Aorta (tissue), 5 donors: ENCODE measurements around the gene KRTAP27-1. TPM values are rescaled to one million over a fixed set of nuclear protein-coding genes. Genes with fewer than 3 reads are reported as not detected.

Experiments
- ATAC-seq: fragments of 200-7000 bp; cut with Tn5 transposase; one replicate; pipeline ENCODE4 v1.9.1; 2022; ENCODE audit warnings: moderate library complexity; ENCODE audit not compliant: low FRiP score
- DNase-seq, 2 donors: peaks; one replicate each; pipeline ENCODE4 v3.0.0-alpha.2; 2020
- H3K27ac ChIP-seq, 2 donors: one replicate each; pipeline ENCODE4 v1.5.1; 2013; ENCODE audit warnings: low read length in 2 of 2, mild to moderate bottlenecking in 2 of 2, moderate library complexity in 2 of 2, control low read depth in 1 of 2, inconsistent platforms in 1 of 2, low read depth in 1 of 2
- H3K27me3 ChIP-seq, 2 donors: one replicate each; pipeline ENCODE4 v1.6.1; 2013; ENCODE audit warnings: control low read depth in 1 of 2, low read length in 1 of 2, mild to moderate bottlenecking in 1 of 2, moderate library complexity in 1 of 2; ENCODE audit not compliant: insufficient read depth in 2 of 2, control insufficient read depth in 1 of 2
- H3K36me3 ChIP-seq, 2 donors: one replicate each; pipeline ENCODE4 v1.6.1; 2013; ENCODE audit warnings: control low read depth in 1 of 2, low read length in 1 of 2, mild to moderate bottlenecking in 1 of 2; ENCODE audit not compliant: insufficient read depth in 2 of 2, control insufficient read depth in 1 of 2
- H3K4me1 ChIP-seq, 2 donors: one replicate each; pipeline ENCODE4 v1.6.1; 2013; ENCODE audit warnings: low read length in 2 of 2, control low read depth in 1 of 2, mild to moderate bottlenecking in 1 of 2, moderate library complexity in 1 of 2; ENCODE audit not compliant: insufficient read depth in 2 of 2, control insufficient read depth in 1 of 2
- H3K4me3 ChIP-seq, 2 donors: one replicate each; pipeline ENCODE4 v1.5.1; 2013; ENCODE audit warnings: low read length in 2 of 2, control low read depth in 1 of 2, mild to moderate bottlenecking in 1 of 2
- H3K9me3 ChIP-seq: one replicate; pipeline ENCODE4 v1.6.1; 2013; ENCODE audit warnings: mild to moderate bottlenecking, low read length; ENCODE audit not compliant: control insufficient read depth
- WGBS, 2 donors: extraction: QIAGEN DNeasy Blood & Tissue Kit; methylation state at CpG; one replicate each; pipeline ENCODE4 v1.1.7; 2013; 5-methylcytosine and 5-hydroxymethylcytosine counted together
- intact Hi-C, 2 donors: fragments of 100-400 bp; cut with DNase I; formaldehyde crosslinking; loops; one replicate each; pipeline versions ENCODE4 v1.14.2 to v1.15.0; 2022
- polyA plus RNA-seq, 2 donors: library from polyadenylated mRNA; stranded (reverse); fragments of 200-250 nt; gene quantifications; one replicate each; pipeline ENCODE4 v1.2.3, GENCODE V29; 2013
- total RNA-seq, 2 donors: library from RNA; stranded (reverse); fragmentation: NEBNext Ultra II Directional; extraction: Animal tissue kit (Norgen Biotek cat#: 25700); gene quantifications; one replicate each; pipeline ENCODE4 v1.2.1, GENCODE V29; 2021
- donor health status: healthy with polysubstance abuse.
- donor health status: Bipolar disorder and iron deficiency.
- donor health status: DM: no; HTN: no; CAD: no.
- donor health status: DM: no; HTN: no; CAD: no.
- donor health status: DM: yes; HTN: yes; CAD: no.

Gene KRTAP27-1
- total and polyA plus RNA-seq, 4 donors: not detected

DNA sequence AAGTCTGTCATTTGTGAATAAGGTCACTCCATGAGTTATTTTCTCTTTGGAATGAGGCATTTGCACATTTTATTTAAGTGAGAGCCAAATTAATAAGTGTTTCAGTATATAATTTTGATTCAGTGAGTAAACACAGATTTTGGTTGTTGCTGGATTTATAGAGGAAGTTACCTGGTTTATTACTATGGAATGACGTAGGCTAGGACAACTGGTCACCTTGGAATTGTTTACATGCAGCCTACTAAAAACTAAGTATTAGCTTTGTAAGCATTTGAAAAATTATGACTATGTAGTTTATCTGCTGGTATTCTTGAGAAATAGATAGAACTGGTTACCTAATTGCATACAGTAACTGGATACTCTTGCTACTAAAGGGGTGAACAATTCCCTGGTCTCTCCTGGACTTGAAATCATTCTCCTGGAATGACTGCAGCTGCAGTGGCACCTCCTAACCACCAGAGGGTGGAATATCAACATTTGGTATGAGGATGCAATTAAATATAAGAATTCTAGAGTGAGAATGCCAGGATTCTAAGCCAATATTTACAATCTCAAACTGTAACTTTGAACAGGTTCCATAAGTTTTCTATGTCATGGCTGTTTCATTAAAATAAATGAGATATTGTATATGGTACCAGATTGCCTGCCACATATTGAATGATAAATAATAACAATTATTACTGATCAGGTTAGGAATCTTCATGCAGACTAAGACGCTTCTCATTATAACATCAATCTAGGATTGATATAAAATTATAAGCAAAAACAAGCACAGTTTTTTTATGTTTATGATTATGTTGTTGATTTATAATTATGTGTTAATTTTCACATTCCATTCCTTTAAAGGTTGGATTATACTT is 3.5 kb upstream of the KRTAP27-1 start:
- no peak overlapping the region for H3K4me3 ChIP-seq
- no peaks in the 10 kb centered on the region for H3K27me3 ChIP-seq
- intact Hi-C loops: no loop called here
- ATAC-seq (no peak), DNase-seq (no peak)
- H3K36me3 ChIP-seq: no peaks in the 10 kb centered on the region
- H3K27ac ChIP-seq: no peak overlapping the region
- H3K4me1 ChIP-seq: no peaks in the 10 kb centered on the region
- 91 to 93% methylated on average over 2 of the region's 2 CpGs for WGBS, 2 donors
- no peaks in the 10 kb centered on the region for H3K9me3 ChIP-seq

DNA sequence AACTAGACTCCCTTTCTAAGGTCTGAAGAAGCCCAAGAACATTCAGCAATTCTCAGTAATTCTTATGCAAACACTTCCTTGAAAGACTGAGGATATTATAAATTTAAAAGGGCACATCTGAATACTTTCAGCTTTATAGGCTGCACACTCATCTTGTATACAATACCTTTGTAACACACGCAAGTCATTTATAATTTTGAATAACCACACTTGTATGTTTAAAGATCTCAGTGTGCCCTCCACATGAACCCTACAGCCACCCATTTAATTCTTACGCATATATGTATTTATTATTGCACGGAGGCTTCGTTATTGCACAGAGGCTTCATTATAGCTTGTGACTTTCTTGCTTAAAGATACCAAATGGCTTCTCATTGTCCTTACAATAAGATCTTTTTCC is 1.2 kb upstream of the KRTAP27-1 start:
- no peak overlapping the region for H3K27ac ChIP-seq
- DNase-seq: no peak
- no peak for ATAC-seq
- no peak overlapping the region for H3K4me3 ChIP-seq
- no peaks in the 10 kb centered on the region for H3K9me3 ChIP-seq
- intact Hi-C loops: no loop called here
- no peaks in the 10 kb centered on the region for H3K36me3 ChIP-seq
- no peaks in the 10 kb centered on the region for H3K27me3 ChIP-seq
- H3K4me1 ChIP-seq: no peaks in the 10 kb centered on the region
- WGBS, 2 donors: 95 to 96% methylated on average over 4 of the region's 4 CpGs

DNA sequence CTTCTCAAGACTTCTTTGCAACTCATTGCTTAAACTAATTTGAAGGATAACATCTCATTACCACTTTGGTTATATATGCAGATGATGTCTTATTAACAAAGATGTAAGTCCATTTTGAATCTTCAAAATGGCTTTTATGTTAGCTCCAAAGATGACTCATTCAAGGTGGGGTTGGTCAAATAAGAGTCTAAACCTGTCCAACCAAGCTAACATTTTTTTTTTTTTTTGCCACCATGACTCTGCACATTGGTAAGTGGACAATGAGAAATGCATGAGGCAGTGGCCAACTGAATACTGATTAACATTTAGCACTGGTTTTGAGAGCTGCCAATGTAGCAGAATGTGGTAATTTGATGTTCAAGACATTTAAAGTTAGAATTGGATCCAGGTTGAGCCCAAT is 278 bp upstream of the KRTAP27-1 start:
- ATAC-seq (no peak), DNase-seq (no peak)
- H3K9me3 ChIP-seq: no peaks in the 10 kb centered on the region
- H3K4me1 ChIP-seq: no peaks in the 10 kb centered on the region
- no peak overlapping the region for H3K27ac ChIP-seq
- no peaks in the 10 kb centered on the region for H3K27me3 ChIP-seq
- no peaks in the 10 kb centered on the region for H3K36me3 ChIP-seq
- intact Hi-C loops: no loop called here
- no peak overlapping the region for H3K4me3 ChIP-seq

DNA sequence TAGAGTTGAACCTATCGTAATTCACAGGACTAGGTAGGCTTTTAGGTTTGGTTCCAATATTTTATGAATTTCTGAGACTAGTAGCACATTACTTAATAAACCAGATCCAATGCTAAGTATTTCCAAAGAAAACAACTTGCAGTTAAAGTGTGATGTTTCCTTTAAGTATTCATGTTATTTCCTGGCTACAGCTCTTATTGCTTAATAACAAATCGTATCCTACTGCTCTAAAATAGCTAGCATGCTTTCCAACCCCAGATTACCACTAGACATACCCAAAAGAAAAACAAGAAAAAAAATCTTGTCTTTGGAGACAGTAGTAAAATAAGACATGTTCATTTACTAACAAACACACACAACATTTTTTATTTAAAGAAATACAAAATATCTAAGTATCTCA is 898 bp downstream of the KRTAP27-1 start:
- ATAC-seq: no peak
- H3K4me3 ChIP-seq: no peak overlapping the region
- 35 to 37% methylated on average over 2 of the region's 2 CpGs for WGBS, 2 donors
- no peaks in the 10 kb centered on the region for H3K9me3 ChIP-seq
- H3K36me3 ChIP-seq: no peaks in the 10 kb centered on the region
- H3K4me1 ChIP-seq: no peaks in the 10 kb centered on the region
- no peak overlapping the region for H3K27ac ChIP-seq
- intact Hi-C loops: no loop called here
- no peaks in the 10 kb centered on the region for H3K27me3 ChIP-seq
- DNase-seq: no peak

DNA sequence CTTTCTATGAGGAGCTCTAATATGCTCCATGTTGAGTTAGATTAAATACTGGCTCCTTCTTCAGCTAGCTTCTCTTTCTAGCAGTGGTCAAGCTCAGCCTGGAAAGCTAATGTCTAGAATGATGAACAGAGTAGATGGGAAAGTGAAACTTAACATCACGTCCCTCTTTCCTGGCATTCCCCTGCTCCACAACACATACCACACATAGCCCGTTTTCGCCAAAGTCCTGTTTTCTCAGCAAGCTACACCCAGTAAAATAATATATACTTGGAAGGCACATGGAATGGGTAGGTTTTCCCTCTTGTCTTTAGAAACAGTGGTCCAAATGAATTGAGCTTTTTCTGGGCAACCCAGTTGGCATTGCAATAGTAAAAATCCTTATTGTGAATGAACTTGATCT is 3.8 kb downstream of the KRTAP27-1 start:
- H3K4me3 ChIP-seq: no peak overlapping the region
- intact Hi-C loops: no loop called here
- ATAC-seq (no peak), DNase-seq (no peak)
- H3K9me3 ChIP-seq: no peaks in the 10 kb centered on the region
- 7 to 10% methylated on average over 3 of the region's 3 CpGs for WGBS, 2 donors
- H3K27me3 ChIP-seq: no peaks in the 10 kb centered on the region
- no peaks in the 10 kb centered on the region for H3K4me1 ChIP-seq
- H3K27ac ChIP-seq: no peak overlapping the region
- H3K36me3 ChIP-seq: no peaks in the 10 kb centered on the region

DNA sequence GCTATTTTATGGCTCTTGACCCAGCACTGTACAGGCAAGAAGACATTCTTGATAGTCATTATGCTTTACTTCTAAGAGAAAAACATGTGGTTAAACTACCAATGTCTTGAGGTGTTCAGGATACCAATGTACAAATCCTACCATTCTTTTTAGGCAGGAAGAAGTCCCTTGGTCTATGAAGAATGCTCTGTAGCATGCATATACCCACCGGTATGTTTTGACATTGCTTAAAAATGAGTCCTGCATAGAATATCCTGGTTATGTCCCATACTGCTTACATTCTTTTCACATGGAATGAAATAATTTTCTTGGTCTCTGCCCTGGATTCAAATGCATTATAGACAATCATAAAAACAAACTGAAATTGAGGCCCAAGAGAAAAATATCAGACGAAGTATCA is 4.8 kb downstream of the KRTAP27-1 start:
- no peak for DNase-seq
- WGBS, 2 donors: 95 to 96% methylated on average over 2 of the region's 2 CpGs
- H3K9me3 ChIP-seq: no peaks in the 10 kb centered on the region
- no peaks in the 10 kb centered on the region for H3K36me3 ChIP-seq
- no peak overlapping the region for H3K4me3 ChIP-seq
- H3K27ac ChIP-seq: no peak overlapping the region
- H3K27me3 ChIP-seq: no peaks in the 10 kb centered on the region
- no peak for ATAC-seq
- intact Hi-C loops: no loop called here
- H3K4me1 ChIP-seq: peaks cover 0 to 2% of the 10 kb centered on the region in 2 donors

DNA sequence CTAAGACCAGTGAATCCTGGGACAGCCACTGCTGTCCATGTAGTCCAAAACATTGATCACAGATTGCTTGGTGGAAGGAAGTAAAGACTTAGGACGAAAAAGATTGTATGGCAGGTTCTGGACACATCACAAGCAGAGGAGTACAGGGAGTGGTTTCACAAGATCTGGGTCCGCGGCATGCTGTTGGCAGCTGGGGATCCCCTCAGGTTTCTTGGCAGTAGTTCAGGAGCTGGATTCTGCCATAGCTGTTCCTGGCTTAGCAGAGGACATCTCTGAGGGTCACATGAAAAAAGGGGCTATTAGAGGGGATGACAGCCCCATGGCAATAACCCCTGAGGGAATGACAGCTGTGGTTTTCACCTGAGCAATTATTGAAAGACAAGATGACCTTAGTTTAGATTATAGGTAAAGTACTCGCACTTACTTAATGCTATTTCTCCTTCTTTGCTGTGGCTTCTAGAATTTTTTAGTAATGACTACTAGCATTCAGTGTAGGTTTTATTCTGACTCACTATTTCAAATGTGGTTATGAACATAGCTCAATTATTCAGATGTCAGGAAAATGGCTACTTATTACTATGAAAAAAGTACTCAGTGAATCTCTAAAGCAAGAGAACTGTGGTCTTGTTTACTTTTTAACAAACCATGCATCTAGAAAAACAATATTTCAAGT is 8.2 kb downstream of the KRTAP27-1 start:
- Histone ChIP-seq H3K27me3 (no peaks in the 10 kb centered on the region), H3K27ac (no peak overlapping the region), H3K9me3 (no peaks in the 10 kb centered on the region), H3K4me3 (no peak overlapping the region), H3K36me3 (no peaks in the 10 kb centered on the region), H3K4me1 (peaks cover 0 to 2% of the 10 kb centered on the region in 2 donors)
- WGBS, 2 donors: 91 to 99% methylated on average over 4 of the region's 4 CpGs
- intact Hi-C loops: no loop called here
- DNase-seq (no peak), ATAC-seq (no peak)

DNA sequence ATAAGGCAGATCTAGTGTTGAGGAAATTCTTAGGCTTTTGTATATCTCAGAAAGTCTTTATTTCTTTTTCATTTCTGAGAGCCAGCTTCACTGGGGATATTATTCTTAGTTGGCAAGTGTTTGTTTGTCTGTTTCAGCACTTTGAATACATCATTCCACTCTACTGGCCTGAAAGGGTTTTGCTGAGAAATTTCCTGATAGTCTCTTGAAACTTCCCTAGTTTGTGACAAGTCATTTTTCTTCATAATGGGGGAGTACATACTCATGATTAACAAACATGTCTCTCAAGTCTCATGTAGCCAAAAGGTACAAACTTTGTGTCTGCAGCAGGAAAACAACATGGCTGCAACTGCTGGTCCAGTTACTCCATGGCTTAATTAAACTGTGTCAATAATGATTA is 11.1 kb downstream of the KRTAP27-1 start:
- Histone ChIP-seq H3K27me3 (no peaks in the 10 kb centered on the region), H3K27ac (no peak overlapping the region), H3K9me3 (no peaks in the 10 kb centered on the region), H3K36me3 (no peaks in the 10 kb centered on the region), H3K4me1 (peaks cover 0 to 2% of the 10 kb centered on the region in 2 donors), H3K4me3 (no peak overlapping the region)
- DNase-seq: no peak
- no peak for ATAC-seq
- intact Hi-C loops: no loop called here

DNA sequence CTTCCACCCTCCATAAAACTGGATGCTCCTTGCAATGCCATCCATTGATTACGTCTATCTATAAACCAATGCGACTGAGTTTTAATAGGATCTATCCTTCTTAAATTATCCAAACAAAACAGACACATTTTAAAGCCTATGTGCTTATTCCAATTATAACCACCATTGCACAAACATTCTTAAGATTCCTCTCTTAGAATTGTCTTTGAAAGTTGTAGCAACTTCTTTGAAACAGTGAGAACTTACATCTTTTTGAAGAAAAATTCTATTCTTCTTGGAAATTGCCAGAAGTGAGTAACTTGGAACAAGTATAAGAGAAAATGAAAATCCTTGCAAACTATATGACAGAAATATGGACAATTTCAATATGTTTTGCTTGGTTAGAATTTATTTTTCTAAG is 17.3 kb downstream of the KRTAP27-1 start, which contains the start of gene KRTAP26-1:
Gene KRTAP26-1 (minus strand): TSS at position 101 of the 400 bp plus-strand sequence. CDS start 280 bp downstream, outside the sequence.
- no peaks in the 10 kb centered on the region for H3K4me1 ChIP-seq
- no peaks in the 10 kb centered on the region for H3K36me3 ChIP-seq
- WGBS, 2 donors: 48 to 55% methylated on average over 2 of the region's 2 CpGs
- no peaks in the 10 kb centered on the region for H3K27me3 ChIP-seq
- no peak within 1 kb of the TSS for H3K4me3 ChIP-seq
- H3K9me3 ChIP-seq: no peaks in the 10 kb centered on the region
- H3K27ac ChIP-seq: no peak within 1 kb of the TSS
- no peak for ATAC-seq
- no peak for DNase-seq
- intact Hi-C loops: no loop called here
